Mesodermal cell (in vitro differentiated cells): ENCODE data around the gene ATMIN.
A peak's percentile ranks its signal among the peaks of the same experiment; 100 is the strongest.

Source experiments
- H3K27ac ChIP-seq: 2 replicates; pipeline ENCODE4 v1.7.0; 2013; ENCODE audit warnings: mild to moderate bottlenecking, low read depth, low read length, moderate library complexity; ENCODE audit not compliant: severe bottlenecking
- H3K36me3 ChIP-seq: 2 replicates; pipeline ENCODE4 v1.7.1; 2013; ENCODE audit warnings: mild to moderate bottlenecking, low read length, moderate library complexity; ENCODE audit not compliant: control insufficient read depth, insufficient read depth
- H3K4me1 ChIP-seq: one replicate; pipeline ENCODE4 v1.7.1; 2013; ENCODE audit warnings: mild to moderate bottlenecking, low read length; ENCODE audit not compliant: insufficient read depth, control insufficient read depth, poor library complexity, severe bottlenecking
- H3K4me3 ChIP-seq: 2 replicates; pipeline ENCODE4 v1.7.0; 2013; ENCODE audit warnings: low read length, control low read depth, mild to moderate bottlenecking; ENCODE audit not compliant: insufficient read depth, poor library complexity, severe bottlenecking; ENCODE audit errors: extremely low read depth
- H3K9me3 ChIP-seq: 2 replicates; pipeline ENCODE4 v1.7.1; 2013; ENCODE audit warnings: mild to moderate bottlenecking, low read length, moderate library complexity; ENCODE audit not compliant: control insufficient read depth
- WGBS, 2 experiments: methylation state at CpG; one replicate each; pipeline ENCODE4 v1.1.5; 2013; ENCODE audit warnings: missing lambda C conversion rate in 2 of 2; ENCODE audit not compliant: insufficient coverage in 2 of 2; 5-methylcytosine and 5-hydroxymethylcytosine counted together

Gene ATMIN

DNA sequence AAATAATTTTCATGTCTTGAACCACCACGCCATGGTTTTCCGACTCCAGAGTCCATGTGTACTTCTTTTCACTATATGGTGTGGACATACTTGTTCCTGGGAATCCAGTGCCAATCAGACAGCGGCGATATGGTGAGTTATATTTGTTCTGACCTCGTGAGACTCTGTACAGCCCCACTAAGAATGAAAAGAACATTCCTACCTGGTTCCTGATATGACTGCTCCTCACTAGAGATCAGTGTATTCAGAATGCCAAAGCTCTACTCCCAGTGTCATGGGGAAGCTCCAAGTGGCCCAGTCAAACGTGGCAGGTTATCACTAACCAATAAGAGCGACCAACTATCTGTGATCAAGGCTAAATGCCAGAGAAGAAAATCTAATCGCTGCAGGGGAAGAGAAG is 35.3 kb downstream of the ATMIN start:
- no peaks in the 10 kb centered on the region for H3K4me1 ChIP-seq
- WGBS, 2 experiments: 79 to 100% methylated on average over 2 to 8 of the region's 8 CpGs

DNA sequence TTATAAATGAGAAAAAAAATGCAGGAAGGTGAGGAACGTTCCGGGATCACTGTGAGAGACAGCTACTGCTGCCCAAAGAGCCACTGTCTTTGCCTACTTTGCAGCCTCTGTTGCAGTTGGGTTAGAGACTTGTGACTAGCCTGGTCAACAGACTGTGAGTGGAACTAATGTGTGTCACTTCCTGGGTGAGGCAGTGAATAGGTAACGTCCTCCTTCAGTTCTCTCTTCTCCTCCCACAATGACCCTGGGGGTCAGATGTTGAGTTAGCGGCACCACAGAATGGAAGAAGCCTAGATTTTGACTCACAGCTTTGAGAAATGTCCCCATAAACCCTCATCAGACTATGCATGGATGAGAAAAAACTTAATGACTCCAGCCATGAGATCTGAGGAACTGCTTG is 36.2 kb downstream of the ATMIN start:
- Histone ChIP-seq H3K9me3 (no peaks in the 10 kb centered on the region), H3K4me1 (no peaks in the 10 kb centered on the region), H3K27ac (no peak overlapping the region), H3K4me3 (no peak overlapping the region), H3K36me3 (no peaks in the 10 kb centered on the region)
- WGBS, 2 experiments: 93 to 94% methylated on average over 2 of the region's 4 CpGs

More for the DNA sequence above, 35.3 kb downstream of the ATMIN start:
- H3K27ac ChIP-seq: no peak overlapping the region
- no peaks in the 10 kb centered on the region for H3K36me3 ChIP-seq
- H3K4me3 ChIP-seq: no peak overlapping the region
- H3K9me3 ChIP-seq: no peaks in the 10 kb centered on the region

DNA sequence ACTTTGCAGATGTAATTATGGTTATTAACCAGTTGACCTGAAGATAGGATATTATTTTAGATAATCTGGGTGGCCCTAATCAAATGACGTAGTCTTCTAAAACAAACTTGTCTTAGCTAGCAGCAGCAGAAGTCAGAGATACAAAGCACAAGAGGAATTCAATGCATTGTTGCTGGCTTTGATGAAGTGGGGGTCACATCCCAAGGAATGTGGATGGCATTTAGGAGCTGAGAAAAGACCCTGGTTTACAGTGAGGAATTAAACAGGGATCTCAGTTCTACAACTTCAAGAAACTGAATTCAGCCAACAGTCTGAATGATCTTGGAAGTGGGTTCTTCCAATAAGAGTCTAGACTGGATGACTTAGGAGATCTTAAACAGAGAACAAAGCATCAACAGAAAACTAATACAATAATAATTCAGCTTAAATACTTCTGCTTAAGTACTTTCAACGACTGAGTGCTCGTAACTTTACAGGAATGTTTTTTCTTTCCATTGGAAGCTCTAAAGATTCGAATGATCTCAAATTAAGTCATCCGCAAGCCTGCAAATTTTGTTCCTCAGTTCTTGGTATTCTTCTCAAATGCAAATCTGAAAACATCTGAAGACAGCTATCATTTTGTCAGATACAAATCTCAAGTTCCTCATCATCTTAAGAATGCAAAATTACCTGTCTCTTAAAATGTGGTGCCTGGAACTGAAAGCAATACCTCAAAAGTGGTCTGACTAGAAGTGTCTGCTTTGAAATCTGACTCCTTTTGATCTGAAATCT is 38.1 kb downstream of the ATMIN start:
- Histone ChIP-seq H3K4me3 (no peak overlapping the region), H3K36me3 (no peaks in the 10 kb centered on the region), H3K9me3 (no peaks in the 10 kb centered on the region), H3K4me1 (peaks cover 5% of the 10 kb centered on the region), H3K27ac (no peak overlapping the region)
- 67% methylated on average over 3 to 5 of the region's 5 CpGs for WGBS, 2 experiments

DNA sequence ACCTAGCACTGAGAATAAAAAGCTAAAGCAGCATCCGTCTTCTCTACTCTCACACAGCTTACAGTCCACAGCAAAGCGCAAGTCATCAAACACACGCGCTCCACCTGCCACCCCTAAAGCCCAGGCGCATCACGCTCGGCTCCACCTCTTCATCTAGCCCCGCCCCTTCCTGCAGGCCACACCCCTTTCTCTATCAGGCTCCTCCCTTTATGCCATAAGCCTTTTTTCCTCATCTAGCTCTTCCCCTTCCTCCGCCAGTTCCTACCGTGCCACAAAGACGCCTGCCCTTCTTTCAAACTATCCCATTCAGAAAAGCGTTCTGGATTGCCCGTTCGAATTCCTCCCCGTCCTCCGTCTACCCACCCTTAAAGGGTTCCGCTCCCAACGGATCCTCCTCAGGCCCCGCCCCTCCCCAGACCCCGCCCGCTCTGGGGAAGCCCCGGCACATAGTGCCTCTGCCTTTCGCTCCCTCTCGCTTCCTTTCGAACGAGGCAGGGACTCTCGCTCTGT is 41.0 kb downstream of the ATMIN start:
- Histone ChIP-seq H3K36me3 (peaks cover 5% of the 10 kb centered on the region), H3K9me3 (no peaks in the 10 kb centered on the region), H3K27ac (peak overlapping the region; percentile 98), H3K4me1 (peaks cover 5% of the 10 kb centered on the region), H3K4me3 (peak overlapping the region; percentile 64)
- WGBS, 2 experiments: 3% methylated on average over 23 to 26 of the region's 27 CpGs

DNA sequence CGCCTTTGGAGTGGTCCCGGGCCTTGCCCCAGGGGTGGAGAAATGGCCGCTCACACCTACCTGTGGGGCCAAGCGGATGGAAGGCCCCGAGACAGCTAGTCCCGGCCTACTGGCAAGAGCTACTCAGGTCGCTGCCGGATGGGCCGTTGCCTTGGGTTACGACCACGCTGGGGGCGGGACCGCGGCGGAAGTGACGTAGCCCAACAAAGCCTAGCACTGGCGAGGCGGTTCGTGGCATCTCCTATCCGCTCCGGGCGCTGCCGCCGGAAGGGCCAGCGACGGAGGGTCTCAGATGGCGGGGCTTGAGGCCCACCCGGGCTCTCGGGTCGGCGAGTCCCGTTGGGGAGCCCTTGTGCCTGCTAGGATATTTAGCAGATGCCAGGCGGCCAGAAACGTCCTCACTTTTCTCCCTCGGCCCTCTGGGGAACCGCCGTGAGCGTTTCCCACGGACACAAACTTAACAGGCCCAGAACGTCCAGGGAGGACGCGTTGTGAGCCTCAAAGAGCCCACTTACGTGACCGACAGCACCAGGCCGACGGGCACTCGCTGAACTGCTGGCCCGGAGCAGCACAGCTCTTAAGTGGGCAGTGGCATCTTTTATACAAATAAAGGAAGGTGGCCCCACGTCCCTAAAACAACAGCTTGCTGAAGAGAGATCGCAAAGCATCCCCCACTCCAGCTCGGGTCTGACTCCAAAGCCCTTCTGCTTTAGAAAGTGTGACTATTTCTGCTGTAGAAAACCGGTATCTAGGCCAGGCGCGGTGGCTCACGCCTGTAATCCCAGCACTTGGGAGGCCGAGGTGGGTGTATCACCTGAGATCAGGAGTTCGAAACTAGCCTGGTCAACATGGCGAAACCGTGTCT is 41.7 kb downstream of the ATMIN start, which contains the start of gene C16orf46:
Gene C16orf46, minus strand, starts transcription at position 163 of the 865 bp plus-strand sequence. CDS start 13,283 bp downstream, outside the sequence.
- Histone ChIP-seq H3K36me3 (peaks cover 8% of the 10 kb centered on the region), H3K9me3 (no peaks in the 10 kb centered on the region), H3K4me1 (peaks cover 5% of the 10 kb centered on the region), H3K27ac (peak within 1 kb of the TSS; percentile 98), H3K4me3 (peak within 1 kb of the TSS; percentile 64)
- 16 to 21% methylated on average over 53 to 58 of the region's 59 CpGs for WGBS, 2 experiments

GRCh38 chr16:81080233-81080632 is 44.6 kb downstream of the ATMIN start:
- Histone ChIP-seq H3K36me3 (peaks cover 27% of the 10 kb centered on the region), H3K27ac (no peak overlapping the region), H3K9me3 (no peaks in the 10 kb centered on the region), H3K4me1 (peaks cover 5% of the 10 kb centered on the region), H3K4me3 (no peak overlapping the region)
- 100% methylated on average over 1 of the region's 1 CpG for WGBS, 2 experiments

DNA sequence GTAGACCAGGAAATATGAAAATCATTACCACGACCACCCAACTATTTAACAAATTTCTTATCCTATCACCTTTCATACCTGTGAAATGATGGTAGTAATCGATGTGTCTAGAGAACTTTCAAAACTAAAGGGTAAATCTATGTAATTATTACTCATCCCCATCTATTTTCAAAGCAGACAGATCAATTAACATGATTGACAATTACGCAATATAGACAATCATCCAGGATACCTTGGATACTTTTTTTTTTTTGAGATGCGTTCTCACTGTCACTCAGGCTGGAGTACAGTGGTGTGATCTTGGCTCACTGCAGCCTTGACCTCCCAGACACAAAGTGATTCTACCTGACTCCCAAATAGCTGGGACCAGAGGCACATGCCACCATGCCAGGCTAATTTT is 45.4 kb downstream of the ATMIN start:
- Histone ChIP-seq H3K36me3 (peaks cover 30% of the 10 kb centered on the region), H3K4me1 (peaks cover 5% of the 10 kb centered on the region), H3K27ac (no peak overlapping the region), H3K4me3 (no peak overlapping the region), H3K9me3 (no peaks in the 10 kb centered on the region)
- 100% methylated on average over 1 to 2 of the region's 4 CpGs for WGBS, 2 experiments

GRCh38 chr16:81088836-81089235 is 53.2 kb downstream of the ATMIN start:
- Histone ChIP-seq H3K27ac (no peak overlapping the region), H3K4me3 (no peak overlapping the region), H3K4me1 (no peaks in the 10 kb centered on the region), H3K9me3 (no peaks in the 10 kb centered on the region), H3K36me3 (peaks cover 54% of the 10 kb centered on the region)
- WGBS, 2 experiments: no CpG with 5 or more reads among the region's 5 CpGs

GRCh38 chr16:81094771-81095251 is 59.2 kb downstream of the ATMIN start:
- WGBS, 2 experiments: 73 to 74% methylated on average over 17 to 19 of the region's 21 CpGs
- H3K4me1 ChIP-seq: no peaks in the 10 kb centered on the region
- H3K4me3 ChIP-seq: peak overlapping the region; percentile 61
- peaks cover 13% of the 10 kb centered on the region for H3K36me3 ChIP-seq
- no peaks in the 10 kb centered on the region for H3K9me3 ChIP-seq
- H3K27ac ChIP-seq: no peak overlapping the region

GRCh38 chr16:81095653-81095952 is 60.0 kb downstream of the ATMIN start:
- Histone ChIP-seq H3K36me3 (peaks cover 7% of the 10 kb centered on the region), H3K4me3 (peak overlapping the region; percentile 61), H3K4me1 (no peaks in the 10 kb centered on the region), H3K27ac (peak overlapping the region; percentile 68), H3K9me3 (no peaks in the 10 kb centered on the region)
- WGBS, 2 experiments: 0% methylated on average over 19 to 20 of the region's 22 CpGs
